ENCODE measurements around the gene MAP3K8. TPM values are rescaled to one million over a fixed set of nuclear protein-coding genes. Genes with fewer than 3 reads are reported as not detected.
"Not testable (repeated sequence)": the region's sequence is repeated elsewhere in the genome, so short reads cannot be mapped to it uniquely, and the experiment has no call there.

Gene MAP3K8
- total RNA-seq, 1 donor from 2014 or later: 85.2 TPM

- intact Hi-C loops (cut with DNase I): no loop called here
- no peak for DNase-seq (ENCODE audit: low spot score)
- ATAC-seq: no peak
These were observed 13.7 kb upstream of the MAP3K8 start for GRCh38 chr10:30420266-30420665.

GRCh38 chr10:30420766-30421165 lies 13.2 kb upstream of the MAP3K8 start:
- intact Hi-C loops (cut with DNase I): no loop called here
- ATAC-seq (no peak), DNase-seq (ENCODE audit: low spot score) (no peak)

GRCh38 chr10:30422151-30422695 lies 11.8 kb upstream of the MAP3K8 start:
- no peak for ATAC-seq
- DNase-seq (ENCODE audit: low spot score): no peak
- intact Hi-C loops (cut with DNase I): no loop called here

- DNase-seq (ENCODE audit: low spot score) (peak; percentile 70), ATAC-seq (peak; percentile 81)
- intact Hi-C loops (cut with DNase I): no loop called here
These were observed 10.9 kb upstream of the MAP3K8 start for GRCh38 chr10:30422981-30423654.

DNA sequence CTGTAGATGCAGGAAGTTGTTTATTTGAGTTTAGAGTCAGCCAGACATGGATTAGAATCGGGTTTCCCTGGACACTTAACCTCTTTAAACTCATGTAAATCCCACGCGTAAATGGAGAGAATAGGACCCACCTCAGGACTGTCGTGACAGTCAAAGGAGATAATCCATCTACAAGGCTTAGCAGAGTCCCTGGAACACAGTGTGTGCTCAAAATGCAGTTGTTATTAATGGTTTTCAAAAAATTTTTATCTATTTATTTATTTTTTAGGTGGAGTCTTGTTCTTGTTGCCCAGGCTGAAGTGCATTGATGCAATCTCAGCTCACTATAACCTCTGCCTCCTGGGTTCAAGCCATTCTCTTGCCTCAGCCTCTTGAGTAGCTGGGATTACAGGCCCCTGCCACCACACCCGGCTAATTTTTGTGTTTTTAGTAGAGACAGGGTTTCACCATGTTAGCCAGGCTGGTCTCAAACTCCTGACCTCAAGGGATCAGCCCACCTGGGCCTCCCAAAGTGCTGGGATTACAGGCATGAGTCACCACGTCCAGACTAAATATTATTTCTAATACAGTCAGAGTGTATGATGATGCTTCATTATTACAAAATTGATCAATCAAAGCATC lies 10.2 kb upstream of the MAP3K8 start:
- ATAC-seq: peak; percentile 61
- DNase-seq (ENCODE audit: low spot score); intact Hi-C loops (cut with DNase I): not testable (repeated sequence)

DNA sequence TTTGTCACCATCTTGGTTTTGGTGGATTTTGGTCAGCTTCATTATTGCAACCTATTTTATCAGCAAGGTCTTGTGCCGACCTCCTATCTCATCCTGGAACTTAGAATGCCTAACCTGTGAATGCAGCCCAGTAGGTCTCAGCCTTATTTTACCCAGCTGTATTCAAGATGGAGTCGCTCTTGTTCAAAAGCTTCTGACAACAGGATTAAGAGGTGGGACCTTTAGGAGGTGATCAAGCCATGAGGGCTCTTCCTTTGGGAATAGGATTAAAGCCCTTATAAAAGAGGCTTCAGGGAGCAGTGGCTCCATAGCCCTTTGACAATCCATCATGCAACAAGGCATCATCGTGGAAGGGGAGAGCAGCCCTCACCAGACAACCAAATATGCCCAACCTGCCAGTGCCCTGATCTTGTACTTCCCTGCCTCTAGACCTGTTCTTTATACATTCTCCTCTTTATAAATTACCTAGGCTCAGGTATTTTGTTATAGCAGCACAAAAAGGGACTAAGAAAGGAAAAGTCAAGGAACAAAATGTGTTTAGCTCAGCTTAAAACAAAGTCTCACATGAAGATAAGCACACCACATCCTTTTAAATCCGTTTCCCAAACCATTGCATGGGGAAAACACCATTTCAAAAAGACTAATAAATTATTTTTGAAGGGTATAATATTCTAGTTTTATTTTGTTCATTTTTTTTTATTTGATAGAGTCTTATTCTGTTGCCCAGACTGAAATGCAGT lies 8.5 kb upstream of the MAP3K8 start:
- intact Hi-C loops (cut with DNase I): no loop called here
- no peak for DNase-seq (ENCODE audit: low spot score)
- ATAC-seq: no peak

GRCh38 chr10:30430544-30431298 lies 3.3 kb upstream of the MAP3K8 start:
- DNase-seq (ENCODE audit: low spot score): no peak
- intact Hi-C loops (cut with DNase I): no loop called here

DNA sequence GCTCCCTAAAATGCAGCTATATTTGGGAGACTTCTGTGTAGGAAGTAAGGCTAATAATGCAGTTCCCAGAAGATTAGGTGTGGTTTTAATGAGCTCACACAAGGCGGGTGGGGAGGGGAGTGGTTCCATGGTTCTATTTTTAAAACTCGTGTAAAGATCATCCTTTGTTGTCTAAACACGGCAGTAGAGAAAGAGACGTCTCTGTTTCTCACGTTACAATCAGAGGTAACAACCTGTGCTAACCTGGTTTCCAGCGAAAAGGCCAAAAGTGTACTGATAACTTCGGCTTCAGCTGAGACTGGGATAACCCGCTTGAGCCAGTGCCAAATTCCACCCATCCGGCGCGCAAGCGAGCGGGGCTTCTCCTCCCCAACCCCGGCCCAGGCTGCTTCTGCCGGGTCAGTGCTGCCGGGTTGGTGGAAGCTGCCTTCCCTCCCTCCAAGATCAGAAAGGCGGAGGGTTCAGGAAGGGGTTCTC lies 2.5 kb upstream of the MAP3K8 start:
- DNase-seq (ENCODE audit: low spot score) (peak; percentile 70), ATAC-seq (no peak)
- intact Hi-C loops (cut with DNase I): no loop called here

More at GRCh38 chr10:30430544-30431298, 3.3 kb upstream of the MAP3K8 start:
- ATAC-seq: no peak

- peak; percentile 3 for ATAC-seq
- intact Hi-C loops (cut with DNase I): no loop called here
- DNase-seq (ENCODE audit: low spot score): peak; percentile 70
These were observed 1.2 kb upstream of the MAP3K8 start for GRCh38 chr10:30432622-30433305.

- peak; percentile 63 for ATAC-seq
- intact Hi-C loops (cut with DNase I): no loop called here
- peak; percentile 89 for DNase-seq (ENCODE audit: low spot score)
These were observed 666 bp upstream of the MAP3K8 start for GRCh38 chr10:30433306-30433729.

DNA sequence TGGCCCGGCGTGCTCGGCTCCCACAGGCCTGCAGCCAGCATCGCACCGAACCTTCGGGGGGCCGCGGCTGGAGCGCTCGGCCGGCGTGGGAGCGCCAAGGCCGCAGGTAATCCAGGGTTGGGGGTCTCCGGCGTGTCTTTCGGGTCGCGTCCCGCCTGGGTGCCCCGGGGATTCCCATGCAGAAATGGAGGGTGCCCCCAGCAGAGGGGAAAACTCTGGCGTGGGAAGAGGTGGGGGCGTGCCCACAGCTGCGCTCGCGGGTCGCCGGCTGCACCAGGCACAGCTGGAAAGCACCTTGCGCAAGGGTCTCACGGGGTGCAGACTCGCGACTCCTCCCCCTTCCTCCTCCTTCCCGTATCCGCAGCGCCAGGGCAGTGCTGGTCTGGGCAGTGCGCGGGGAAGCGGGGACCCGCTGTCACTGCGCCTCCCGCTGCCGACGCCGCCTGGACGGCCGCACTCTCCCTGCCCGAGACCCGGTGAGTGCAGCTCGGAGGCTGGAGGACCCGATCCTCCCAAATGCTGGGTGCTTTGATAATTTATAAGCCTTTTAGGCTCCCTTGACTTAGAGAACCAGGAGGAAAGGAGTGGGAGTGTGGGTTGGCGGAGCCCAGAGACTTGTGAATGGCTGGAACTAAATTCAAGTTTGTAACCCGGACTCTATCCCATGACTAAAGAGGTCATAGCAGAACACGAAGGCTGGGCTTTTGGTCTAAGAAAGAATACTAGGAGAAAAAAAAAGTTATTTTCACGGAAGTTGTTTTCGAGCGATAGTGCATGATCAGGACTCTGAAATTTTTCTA lies 489 bp downstream of the MAP3K8 start:
- intact Hi-C loops (cut with DNase I): no loop called here
- DNase-seq (ENCODE audit: low spot score) (peak; percentile 93), ATAC-seq (peak; percentile 82)

GRCh38 chr10:30435073-30435422 lies 1.1 kb downstream of the MAP3K8 start:
- intact Hi-C loops (cut with DNase I): no loop called here
- peak; percentile 69 for DNase-seq (ENCODE audit: low spot score)
- no peak for ATAC-seq

GRCh38 chr10:30435499-30436167 lies 1.6 kb downstream of the MAP3K8 start:
- ATAC-seq; intact Hi-C loops (cut with DNase I); DNase-seq (ENCODE audit: low spot score): not testable (repeated sequence)

GRCh38 chr10:30436191-30436611 lies 2.2 kb downstream of the MAP3K8 start:
- intact Hi-C loops (cut with DNase I): no loop called here
- no peak for ATAC-seq

DNA sequence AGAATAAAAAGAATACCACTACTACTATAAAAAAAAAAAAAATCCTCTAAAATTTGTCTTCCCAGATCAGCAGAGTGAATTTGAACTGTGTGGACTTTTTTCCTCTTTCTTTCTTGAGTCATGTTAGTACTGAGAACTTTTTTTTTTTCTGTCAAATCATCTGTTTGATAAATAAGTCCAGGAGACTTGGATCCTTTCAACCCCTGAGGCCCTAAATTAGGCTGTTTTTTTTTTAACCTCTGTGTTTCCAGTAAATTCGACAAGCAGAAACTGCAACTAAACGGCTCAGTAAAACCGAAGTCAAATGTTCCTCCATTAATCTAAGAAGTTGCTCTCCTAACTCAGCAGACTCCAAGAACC lies 2.7 kb downstream of the MAP3K8 start:
- intact Hi-C loops (cut with DNase I): no loop called here
- no peak for ATAC-seq
- no peak for DNase-seq (ENCODE audit: low spot score)

More at GRCh38 chr10:30436191-30436611, 2.2 kb downstream of the MAP3K8 start:
- DNase-seq (ENCODE audit: low spot score): no peak

DNA sequence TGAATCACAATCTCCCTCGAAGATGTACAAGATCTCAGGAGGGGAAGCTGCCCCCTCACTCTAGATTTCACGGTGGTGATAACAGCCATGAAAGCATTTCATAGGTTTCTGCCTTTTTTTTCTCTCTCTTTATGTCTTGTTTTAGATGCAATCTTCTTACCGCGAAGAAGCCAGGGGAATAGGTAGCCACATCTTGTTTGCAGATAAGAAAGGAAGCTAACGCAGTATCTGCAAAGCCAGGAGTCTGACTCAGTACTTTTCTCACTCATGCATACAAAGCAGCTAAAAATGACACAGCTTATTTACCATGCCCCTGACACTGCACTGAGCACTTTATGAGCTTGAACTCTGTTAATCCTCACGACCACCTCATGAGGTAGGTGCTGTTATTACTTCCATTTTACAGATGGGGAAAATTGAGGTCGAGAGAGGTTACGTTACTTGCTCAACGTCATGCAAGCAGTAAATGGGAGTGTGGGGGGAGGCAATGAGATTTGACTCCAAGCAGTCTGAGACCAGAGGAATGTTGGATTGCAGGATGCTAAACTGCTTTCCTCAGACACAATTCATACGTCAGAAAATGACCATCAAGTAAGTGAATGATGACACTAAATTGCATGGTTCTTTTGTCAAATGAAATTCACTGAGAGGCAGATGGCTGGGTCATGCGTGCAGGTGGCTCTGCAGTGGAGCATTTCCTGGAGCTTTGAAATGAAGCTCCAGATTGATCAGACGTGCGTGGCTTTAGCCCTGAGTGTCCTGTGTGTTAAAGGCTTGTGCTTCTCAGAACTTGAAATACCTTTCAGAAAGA lies 3.3 kb downstream of the MAP3K8 start:
- intact Hi-C loops (cut with DNase I): no loop called here
- DNase-seq (ENCODE audit: low spot score): no peak

More for the DNA sequence above, 3.3 kb downstream of the MAP3K8 start:
- ATAC-seq: no peak
